ENCODE data around the gene GBP3. TPM values are rescaled to one million over a fixed set of nuclear protein-coding genes. Genes with fewer than 3 reads are reported as not detected.
"Not testable (repeated sequence)": the region's sequence is repeated elsewhere in the genome, so short reads cannot be mapped to it uniquely, and the experiment has no call there.

The GBP3 gene
- total RNA-seq, 2 donors from 2014 or later, result 38.7 to 103 TPM

- H3K27ac ChIP-seq, result no peak overlapping the region
- no peak overlapping the region for H3K9ac ChIP-seq (ENCODE audit: low read depth in 2 of 2, low read length in 2 of 2)
- no peak for DNase-seq
- no peaks in the 10 kb centered on the region for H3K9me3 ChIP-seq
- peaks cover 3% of the 10 kb centered on the region for H3K4me1 ChIP-seq
- intact Hi-C loops (cut with DNase I), result no loop called here
- H3K27me3 ChIP-seq, result no peaks in the 10 kb centered on the region
- H3K4me3 ChIP-seq, result no peak overlapping the region
- TF ChIP-seq, protein P1, sequence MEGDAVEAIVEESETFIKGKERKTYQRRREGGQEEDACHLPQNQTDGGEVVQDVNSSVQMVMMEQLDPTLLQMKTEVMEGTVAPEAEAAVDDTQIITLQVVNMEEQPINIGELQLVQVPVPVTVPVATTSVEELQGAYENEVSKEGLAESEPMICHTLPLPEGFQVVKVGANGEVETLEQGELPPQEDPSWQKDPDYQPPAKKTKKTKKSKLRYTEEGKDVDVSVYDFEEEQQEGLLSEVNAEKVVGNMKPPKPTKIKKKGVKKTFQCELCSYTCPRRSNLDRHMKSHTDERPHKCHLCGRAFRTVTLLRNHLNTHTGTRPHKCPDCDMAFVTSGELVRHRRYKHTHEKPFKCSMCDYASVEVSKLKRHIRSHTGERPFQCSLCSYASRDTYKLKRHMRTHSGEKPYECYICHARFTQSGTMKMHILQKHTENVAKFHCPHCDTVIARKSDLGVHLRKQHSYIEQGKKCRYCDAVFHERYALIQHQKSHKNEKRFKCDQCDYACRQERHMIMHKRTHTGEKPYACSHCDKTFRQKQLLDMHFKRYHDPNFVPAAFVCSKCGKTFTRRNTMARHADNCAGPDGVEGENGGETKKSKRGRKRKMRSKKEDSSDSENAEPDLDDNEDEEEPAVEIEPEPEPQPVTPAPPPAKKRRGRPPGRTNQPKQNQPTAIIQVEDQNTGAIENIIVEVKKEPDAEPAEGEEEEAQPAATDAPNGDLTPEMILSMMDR (IDR thresholded peaks at IDR 0.05), result no peak
- no peaks in the 10 kb centered on the region for H3K36me3 ChIP-seq
Observed at GRCh38 chr1:89035080-89035479, 12.4 kb upstream of the GBP3 start.

DNA sequence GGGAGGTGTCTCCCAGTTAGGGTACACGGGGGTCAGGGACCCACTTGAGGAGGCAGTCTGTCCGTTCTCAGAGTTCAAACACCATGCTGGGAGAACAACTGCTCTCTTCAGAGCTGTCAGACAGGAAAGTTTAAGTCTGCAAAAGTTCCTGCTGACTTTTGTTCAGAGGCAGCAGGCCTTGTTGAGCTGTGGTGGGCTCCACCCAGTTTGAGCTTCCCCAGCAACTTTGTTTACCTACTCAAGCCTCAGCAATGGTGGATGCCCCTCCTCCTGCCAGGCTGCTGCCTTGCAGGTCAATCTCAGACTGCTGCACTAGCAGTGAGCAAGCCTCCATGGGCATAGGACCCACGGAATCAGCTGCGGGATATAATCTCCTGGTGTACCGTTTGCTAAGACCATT, 11.3 kb upstream of the GBP3 start:
- H3K9me3 ChIP-seq, result not testable (repeated sequence)

GRCh38 chr1:89029051-89029450, 6.4 kb upstream of the GBP3 start:
- DNase-seq; H3K36me3 ChIP-seq; H3K9ac ChIP-seq (ENCODE audit: low read depth in 2 of 2, low read length in 2 of 2); intact Hi-C loops (cut with DNase I); H3K4me1 ChIP-seq; H3K27ac ChIP-seq; H3K9me3 ChIP-seq; H3K27me3 ChIP-seq; H3K4me3 ChIP-seq: not testable (repeated sequence)

More for the DNA sequence above, 11.3 kb upstream of the GBP3 start:
- H3K36me3 ChIP-seq; H3K4me1 ChIP-seq; H3K9ac ChIP-seq (ENCODE audit: low read depth in 2 of 2, low read length in 2 of 2); H3K4me3 ChIP-seq; H3K27ac ChIP-seq; intact Hi-C loops (cut with DNase I); DNase-seq; H3K27me3 ChIP-seq: not testable (repeated sequence)

DNA sequence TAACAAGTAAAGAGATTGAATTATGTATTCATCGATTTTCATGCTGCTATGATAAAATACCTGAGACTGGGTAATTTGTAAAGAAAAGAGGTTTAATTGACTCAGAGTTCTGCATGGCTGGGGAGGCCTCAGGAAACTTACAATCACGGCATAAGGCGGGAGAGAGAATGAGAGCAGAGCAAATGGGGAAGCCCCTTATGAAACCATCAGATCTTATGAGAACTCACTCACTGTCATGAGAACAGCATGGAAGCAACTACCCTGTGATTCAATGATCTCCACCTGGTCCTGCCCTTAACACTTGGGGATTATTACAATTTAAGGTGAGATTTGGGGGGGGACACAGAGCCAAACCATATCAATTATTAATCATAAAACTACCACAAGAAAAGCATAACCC, 3.3 kb upstream of the GBP3 start:
- Histone ChIP-seq H3K9ac (ENCODE audit: low read depth in 2 of 2, low read length in 2 of 2) (no peak overlapping the region), H3K9me3 (no peaks in the 10 kb centered on the region), H3K4me1 (no peaks in the 10 kb centered on the region), H3K36me3 (no peaks in the 10 kb centered on the region), H3K4me3 (no peak overlapping the region), H3K27me3 (no peaks in the 10 kb centered on the region), H3K27ac (no peak overlapping the region)
- intact Hi-C loops (cut with DNase I), result no loop called here
- TF ChIP-seq, protein P1 (IDR thresholded peaks at IDR 0.05), result no peak
- no peak for DNase-seq

DNA sequence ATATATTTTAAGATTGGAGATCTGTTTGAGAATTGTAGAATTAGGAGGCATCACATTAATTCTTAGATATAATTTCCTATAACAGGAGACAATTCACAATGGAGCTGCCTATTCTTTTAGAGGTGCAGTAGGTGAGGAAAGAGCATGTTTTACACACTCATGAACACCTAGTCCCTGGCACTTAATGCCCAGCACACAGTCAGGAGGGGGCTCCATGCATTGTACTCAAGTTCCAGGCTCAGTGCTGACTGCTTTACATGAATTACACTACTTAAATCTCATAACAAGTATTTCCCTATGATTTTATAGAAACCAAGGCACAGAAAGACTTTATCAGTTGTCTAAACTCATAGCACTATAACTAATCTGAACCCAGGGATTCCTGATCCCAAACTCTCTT, 360 bp upstream of the GBP3 start:
- TF ChIP-seq, protein P1 (IDR thresholded peaks at IDR 0.05), result no peak
- intact Hi-C loops (cut with DNase I), result no loop called here
- Histone ChIP-seq H3K36me3 (peaks cover 7% of the 10 kb centered on the region), H3K4me3 (peak overlapping the region; percentile 38), H3K4me1 (no peaks in the 10 kb centered on the region), H3K27ac (peak overlapping the region; percentile 81), H3K9ac (ENCODE audit: low read depth in 2 of 2, low read length in 2 of 2) (peak overlapping the region in 1 of 2 donors; percentile 42), H3K27me3 (no peaks in the 10 kb centered on the region), H3K9me3 (no peaks in the 10 kb centered on the region)
- no peak for DNase-seq

- H3K9ac ChIP-seq (ENCODE audit: low read depth in 2 of 2, low read length in 2 of 2); H3K27ac ChIP-seq; H3K9me3 ChIP-seq; DNase-seq; H3K4me3 ChIP-seq; H3K27me3 ChIP-seq; H3K4me1 ChIP-seq: not testable (repeated sequence)
- intact Hi-C loops (cut with DNase I), result loop anchor here (10.0 kb wide), 1 partner anchor 96 kb away; no protein-coding TSS in a partner anchor
- peaks cover 17% of the 10 kb centered on the region for H3K36me3 ChIP-seq
Observed at GRCh38 chr1:89018318-89018717, 4.3 kb downstream of the GBP3 start.

- DNase-seq, result no peak
- intact Hi-C loops (cut with DNase I), result loop anchor here (10.0 kb wide), 1 partner anchor 126 kb away; no protein-coding TSS in a partner anchor
- Histone ChIP-seq H3K4me3 (no peak overlapping the region), H3K4me1 (no peaks in the 10 kb centered on the region), H3K27ac (no peak overlapping the region), H3K27me3 (no peaks in the 10 kb centered on the region), H3K36me3 (peaks cover 24% of the 10 kb centered on the region), H3K9ac (ENCODE audit: low read depth in 2 of 2, low read length in 2 of 2) (no peak overlapping the region), H3K9me3 (no peaks in the 10 kb centered on the region)
- TF ChIP-seq, protein P1 (IDR thresholded peaks at IDR 0.05), result no peak
Observed at GRCh38 chr1:89008511-89008910, 14.2 kb downstream of the GBP3 start.
